ENCODE results near the gene RBMX2. TPM values are rescaled to one million over a fixed set of nuclear protein-coding genes. Genes with fewer than 3 reads are reported as not detected.

The RBMX2 gene, protein sequence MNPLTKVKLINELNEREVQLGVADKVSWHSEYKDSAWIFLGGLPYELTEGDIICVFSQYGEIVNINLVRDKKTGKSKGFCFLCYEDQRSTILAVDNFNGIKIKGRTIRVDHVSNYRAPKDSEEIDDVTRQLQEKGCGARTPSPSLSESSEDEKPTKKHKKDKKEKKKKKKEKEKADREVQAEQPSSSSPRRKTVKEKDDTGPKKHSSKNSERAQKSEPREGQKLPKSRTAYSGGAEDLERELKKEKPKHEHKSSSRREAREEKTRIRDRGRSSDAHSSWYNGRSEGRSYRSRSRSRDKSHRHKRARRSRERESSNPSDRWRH
- 24.4 and 29.2 TPM in 2 replicates for total RNA-seq (2016; rRNA removed; fragmentation: Illumina TruSeq; extraction: Trizol)
- 8.9 and 11.0 TPM in 2 replicates for total RNA-seq (2016; cell fraction: cytosol; rRNA removed; fragmentation: Illumina TruSeq; extraction: Trizol; ENCODE audit: low read depth)
- 25.1 and 29.9 TPM in 2 replicates for total RNA-seq (2016; cell fraction: insoluble cytoplasmic fraction; rRNA removed; fragmentation: Illumina TruSeq; extraction: Trizol)
- 18.7 and 21.2 TPM in 2 replicates for total RNA-seq (2016; cell fraction: membrane; rRNA removed; fragmentation: Illumina TruSeq; extraction: Trizol)
- total RNA-seq (2016; cell fraction: nucleus; rRNA removed; fragmentation: Illumina TruSeq; extraction: Trizol), result 12.9 and 13.3 TPM in 2 replicates
- polyA plus RNA-seq (2011; rRNA removed), result 10.6 and 13.9 TPM in 2 replicates
- polyA plus RNA-seq (2011; cell fraction: cytosol; rRNA removed), result 7.2 and 10.2 TPM in 2 replicates
- 3.9 and 8.1 TPM in 2 replicates for polyA plus RNA-seq (2011; cell fraction: nucleus; rRNA removed)
- 15.9 and 16.5 TPM in 2 replicates for polyA plus RNA-seq (2012)
- polyA plus RNA-seq (2016; cell fraction: cytosol; fragmentation: Illumina TruSeq; extraction: Trizol; ENCODE audit: low read depth), result 7.8 and 8.6 TPM in 2 replicates
- 23.3 and 24.2 TPM in 2 replicates for polyA plus RNA-seq (2016; cell fraction: insoluble cytoplasmic fraction; fragmentation: Illumina TruSeq; extraction: Trizol; ENCODE audit: low read depth)
- polyA plus RNA-seq (2016; cell fraction: membrane; fragmentation: Illumina TruSeq; extraction: Trizol; ENCODE audit: low read depth), result 13.8 and 15.0 TPM in 2 replicates
- polyA plus RNA-seq (2016; cell fraction: nucleus; fragmentation: Illumina TruSeq; extraction: Trizol; ENCODE audit: insufficient read depth, low read depth), result 19.1 and 21.0 TPM in 2 replicates
- 3.4 and 7.1 TPM in 2 replicates for polyA minus RNA-seq (2011; rRNA and poly(A)+ RNA removed; ENCODE audit: low replicate concordance)
- 4.0 and 4.5 TPM in 2 replicates for polyA minus RNA-seq (2011; cell fraction: cytosol; rRNA and poly(A)+ RNA removed)
- polyA minus RNA-seq (2011; cell fraction: nucleus; rRNA and poly(A)+ RNA removed), result 9.0 and 9.9 TPM in 2 replicates
- percentile 57 among the genes with signal in this experiment for Bru-seq, nascent RNA
- BruChase-seq, experiment 1, labeled RNA remaining after a 6-hour chase, result percentile 73 among the genes with signal in this experiment
- BruChase-seq, experiment 2, labeled RNA remaining after a 2-hour chase, result percentile 70 among the genes with signal in this experiment
- long read RNA-seq, experiment 1, transcript RBMX2-201 (6 exons, 1,528 nt), result major isoform, 5 of 23 reads
- long read RNA-seq, experiment 1, partial matches to known transcripts, result 14 of 23 reads
- long read RNA-seq, experiment 1, other reads (novel, unspliced or antisense), result 2 of 23 reads
- long read RNA-seq, experiment 2, transcript RBMX2-201 (6 exons, 1,528 nt), result major isoform, 9 of 34 reads
- long read RNA-seq, experiment 2, partial matches to known transcripts, result 4 of 34 reads
- long read RNA-seq, experiment 2, other reads (novel, unspliced or antisense), result 19 of 34 reads

DNA sequence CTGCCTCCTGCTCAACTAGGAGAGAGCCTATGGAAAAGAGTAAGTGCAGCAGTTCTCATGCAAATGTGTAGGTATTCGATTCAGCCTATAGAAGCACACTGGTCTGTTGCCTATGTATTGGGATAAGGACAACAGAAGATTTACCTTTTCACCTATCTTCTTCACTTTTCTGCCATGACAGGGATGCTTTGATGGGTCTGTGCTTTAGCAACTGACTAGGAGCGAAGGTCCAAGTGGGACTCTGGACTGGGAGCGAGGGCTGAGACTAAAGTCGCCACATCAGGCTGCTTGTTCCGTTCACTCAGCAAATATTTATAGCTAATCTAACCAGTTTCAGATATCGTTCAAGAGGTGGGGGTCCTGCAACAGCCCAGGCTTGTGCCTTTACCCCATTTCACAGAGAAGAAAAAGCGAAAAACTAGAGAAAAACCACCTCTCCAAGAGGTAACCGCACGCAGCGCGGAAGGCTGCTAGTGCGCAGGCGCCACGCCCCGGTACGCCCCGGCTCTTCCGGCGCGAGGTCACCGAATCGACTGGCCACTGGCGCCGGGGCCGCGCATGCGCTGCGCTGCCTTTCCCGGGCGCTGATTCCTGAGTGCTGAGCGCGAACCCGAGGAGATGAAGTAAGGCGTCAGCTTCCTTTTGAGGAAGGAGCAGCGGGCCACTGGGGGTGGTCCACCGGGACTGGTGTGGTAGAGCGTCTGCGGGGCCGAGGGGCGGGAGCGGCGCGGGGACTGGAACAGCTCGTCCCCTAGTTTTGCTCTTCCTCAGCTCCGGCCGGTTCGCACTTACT lies at the start of gene RBMX2:
TSS of gene RBMX2 (plus strand) at position 573 of the 793 bp plus-strand sequence. CDS start at position 619, 46 bp downstream.
- H3K9me3 ChIP-seq (ENCODE audit: low read length), result no peaks in the 10 kb centered on the region
- peaks cover 10% of the 10 kb centered on the region for H3K79me2 ChIP-seq (ENCODE audit: insufficient read depth, low read length)
- ChIA-PET POLR2A (interaction anchor here (0.6 to 1.0 kb wide), 3 partner anchors 11 to 16 kb away, joined by 3 read pairs; no protein-coding TSS in a partner anchor), CTCF (ENCODE audit: low intra/inter-chr PET ratio, low total read pairs) (no interaction called here)
- H3K27me3 ChIP-seq (ENCODE audit: control insufficient read depth in 1 of 2, insufficient read depth in 2 of 2, low read length in 2 of 2), result no peaks in the 10 kb centered on the region; a peak in 1 of 5 replicates
- DNase-seq (ENCODE audit: low spot score), result peak; percentile 57
- in situ Hi-C loops (cut with HindIII; ENCODE audit: extremely low pct_ligation_motif_present, low pct_unique_long_range_greater_than_20kb), result no loop called here
- peak within 1 kb of the TSS; percentile 62 for H2AFZ ChIP-seq (ENCODE audit: low read length)
- no peaks in the 10 kb centered on the region for H4K20me1 ChIP-seq (ENCODE audit: insufficient read depth, low read length)
- peak; percentile 95 for ATAC-seq
- FAIRE-seq, result peak; percentile 65
- intact Hi-C loops (cut with micrococcal nuclease; ENCODE audit: unreplicated experiment), result no loop called here
- peak within 1 kb of the TSS; percentile 87 for H3K27ac ChIP-seq (ENCODE audit: extremely low read length, insufficient read depth, low read length)
- peak within 1 kb of the TSS; percentile 78 for H3K9ac ChIP-seq (ENCODE audit: insufficient read depth, low read depth, low read length)
- WGBS (ENCODE audit: low lambda C conversion rate), result 0% methylated on average over 2 of the region's 47 CpGs
- no peaks in the 10 kb centered on the region; a peak in 1 of 5 replicates for H3K36me3 ChIP-seq (replicated peaks in 1 of 2; ENCODE audit: control insufficient read depth in 1 of 2, insufficient read depth in 2 of 2, low read length in 2 of 2)
- H3K4me1 ChIP-seq (ENCODE audit: insufficient read depth, low read length), result peaks cover 18% of the 10 kb centered on the region
- peak within 1 kb of the TSS; percentile 83 for H3K4me2 ChIP-seq (ENCODE audit: low read depth, low read length)
- H3K4me3 ChIP-seq (replicated peaks in 1 of 3; ENCODE audit: insufficient read depth in 1 of 3, low read depth in 2 of 3, low read length in 3 of 3), result peak within 1 kb of the TSS; percentile 67 to 83 (median 83)
- TSS peak; percentile 74 for BruUV-seq (replicated peaks)
- TF ChIP-seq ERF (CRISPR knock-in tag; IDR thresholded peaks at IDR 0.05) (no peak), GABPB1 (CRISPR knock-in tag; IDR thresholded peaks at IDR 0.05) (peak; percentile 94), FOXJ3 (CRISPR knock-in tag; IDR thresholded peaks at IDR 0.05; ENCODE audit: borderline replicate concordance) (no peak), STAT5B (CRISPR knock-in tag; IDR thresholded peaks at IDR 0.05) (no peak), MAFK (conservative IDR thresholded peaks at IDR 0.05 in 1 of 2, IDR thresholded peaks at IDR 0.05 in 1 of 2; ENCODE audit: low read length in 2 of 2) (0 out of 4 replicates have a peak, but pooled peaks of 1 of the 2 experiments have one; percentile 2), REPIN1 (CRISPR knock-in tag; IDR thresholded peaks at IDR 0.05; ENCODE audit: borderline replicate concordance, low read depth) (0 out of 2 replicates have a peak, but pooled peaks have one; percentile 35), GATAD1 (CRISPR knock-in tag; IDR thresholded peaks at IDR 0.05) (peak; percentile 88), NFKB2 (CRISPR knock-in tag; IDR thresholded peaks at IDR 0.05; ENCODE audit: borderline replicate concordance) (0 out of 2 replicates have a peak, but pooled peaks have one; percentile 31)
- TF ChIP-seq, protein P1, sequence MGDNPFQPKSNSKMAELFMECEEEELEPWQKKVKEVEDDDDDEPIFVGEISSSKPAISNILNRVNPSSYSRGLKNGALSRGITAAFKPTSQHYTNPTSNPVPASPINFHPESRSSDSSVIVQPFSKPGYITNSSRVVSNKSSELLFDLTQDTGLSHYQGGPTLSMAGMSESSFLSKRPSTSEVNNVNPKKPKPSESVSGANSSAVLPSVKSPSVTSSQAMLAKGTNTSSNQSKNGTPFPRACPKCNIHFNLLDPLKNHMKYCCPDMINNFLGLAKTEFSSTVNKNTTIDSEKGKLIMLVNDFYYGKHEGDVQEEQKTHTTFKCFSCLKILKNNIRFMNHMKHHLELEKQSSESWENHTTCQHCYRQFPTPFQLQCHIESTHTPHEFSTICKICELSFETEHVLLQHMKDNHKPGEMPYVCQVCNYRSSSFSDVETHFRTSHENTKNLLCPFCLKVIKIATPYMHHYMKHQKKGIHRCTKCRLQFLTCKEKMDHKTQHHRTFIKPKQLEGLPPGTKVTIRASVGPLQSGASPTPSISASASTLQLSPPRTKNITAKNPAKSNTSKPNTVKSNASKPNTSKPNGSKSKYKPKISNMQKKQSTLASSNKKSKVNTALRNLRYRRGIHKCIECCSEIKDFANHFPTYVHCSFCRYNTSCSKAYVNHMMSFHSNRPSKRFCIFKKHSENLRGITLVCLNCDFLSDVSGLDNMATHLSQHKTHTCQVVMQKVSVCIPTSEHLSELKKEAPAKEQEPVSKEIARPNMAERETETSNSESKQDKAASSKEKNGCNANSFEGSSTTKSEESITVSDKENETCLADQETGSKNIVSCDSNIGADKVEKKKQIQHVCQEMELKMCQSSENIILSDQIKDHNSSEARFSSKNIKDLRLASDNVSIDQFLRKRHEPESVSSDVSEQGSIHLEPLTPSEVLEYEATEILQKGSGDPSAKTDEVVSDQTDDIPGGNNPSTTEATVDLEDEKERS (CRISPR knock-in tag; IDR thresholded peaks at IDR 0.05), result 0 out of 2 replicates have a peak, but pooled peaks have one; percentile 17
- TF ChIP-seq, protein P2, sequence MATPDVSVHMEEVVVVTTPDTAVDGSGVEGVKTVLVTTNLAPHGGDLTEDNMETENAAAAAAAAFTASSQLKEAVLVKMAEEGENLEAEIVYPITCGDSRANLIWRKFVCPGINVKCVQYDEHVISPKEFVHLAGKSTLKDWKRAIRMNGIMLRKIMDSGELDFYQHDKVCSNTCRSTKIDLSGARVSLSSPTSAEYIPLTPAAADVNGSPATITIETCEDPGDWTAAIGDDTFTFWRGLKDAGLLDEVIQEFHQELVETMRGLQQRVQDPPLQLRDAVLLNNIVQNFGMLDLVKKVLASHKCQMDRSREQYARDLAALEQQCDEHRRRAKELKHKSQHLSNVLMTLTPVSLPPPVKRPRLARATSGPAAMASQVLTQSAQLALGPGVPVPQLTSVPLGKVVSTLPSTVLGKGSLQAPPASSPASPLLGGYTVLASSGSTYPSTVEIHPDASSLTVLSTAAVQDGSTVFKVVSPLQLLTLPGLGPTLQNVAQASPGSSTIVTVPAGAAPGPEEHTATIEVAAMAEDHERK (CRISPR knock-in tag; IDR thresholded peaks at IDR 0.05; ENCODE audit: low read depth), result peak; percentile 52
